SU-DHL-6 (cell line): ENCODE data around the gene SERPINA3.

Experiments
- CTCF ChIP-seq: fragments of 200-600 bp; sonication (generic); IDR thresholded peaks from one replicate; pipeline ENCODE4 v1.5.1; 2017; ENCODE audit warnings: antibody characterized with exemption, mild to moderate bottlenecking, low read length, moderate library complexity; ENCODE audit not compliant: insufficient read depth, poor library complexity, severe bottlenecking
- EZH2phosphoT487 ChIP-seq: fragments of 200-600 bp; sonication (generic), shearing (Covaris generic); conservative IDR thresholded peaks from 2 replicates; pipeline ENCODE4 v1.6.1; 2018; ENCODE audit warnings: mild to moderate bottlenecking, antibody characterized with exemption, low read length, moderate library complexity, mixed read lengths

DNA sequence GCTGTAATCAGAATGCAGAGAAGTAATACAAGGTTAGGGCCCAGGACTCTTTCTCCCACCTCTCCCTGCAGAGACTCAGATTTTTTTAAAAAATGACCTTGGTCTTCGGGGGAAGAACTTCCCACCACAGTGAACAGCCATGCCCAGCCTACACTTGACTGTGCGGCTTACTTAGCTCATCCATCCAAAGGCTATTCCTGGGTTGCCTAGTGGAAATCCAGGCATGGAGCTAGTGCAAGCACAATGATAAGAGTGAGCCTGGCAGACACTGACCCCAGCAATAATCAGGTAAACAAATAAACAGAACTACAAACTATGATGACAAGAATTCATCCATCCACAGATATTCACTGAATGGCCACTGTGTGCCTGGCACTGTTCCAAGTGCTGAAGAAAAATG, 16.3 kb upstream of the SERPINA3 start:
- TF ChIP-seq CTCF, result no peak
- no peak for TF ChIP-seq EZH2phosphoT487
